Activated CD8-positive, alpha-beta memory T cell treated with anti-CD3 and anti-CD28 coated beads, Interleukin-2, amount 10 ng/mL, durations not matched to agents 7 days and 5 days (primary cell): ENCODE results near the gene TIAM1. TPM values are rescaled to one million over a fixed set of nuclear protein-coding genes. Genes with fewer than 3 reads are reported as not detected.

Source experiments
- ATAC-seq: fragments of 150-1000 bp; cut with Tn5 transposase; one replicate; pipeline ENCODE4 v1.10.0; 2021; ENCODE audit warnings: moderate library complexity
- CTCF ChIA-PET: fragments of 350-600 bp; sonication (Branson Sonifier 250); formaldehyde crosslinking; loops from one replicate; lab custom pipeline; 2021; ENCODE audit warnings: antibody characterized with exemption; lab: Charles Lee
- DNase-seq: peaks from one replicate; pipeline ENCODE4 v3.0.0-alpha.2; 2020
- H3K27ac Mint-ChIP-seq: one replicate; pipeline ENCODE4 v1.8.0; 2021; ENCODE audit warnings: mild to moderate bottlenecking, mixed read lengths
- H3K27me3 Mint-ChIP-seq: one replicate; pipeline ENCODE4 v1.8.0; 2021; ENCODE audit warnings: mixed read lengths
- H3K36me3 Mint-ChIP-seq: one replicate; pipeline ENCODE4 v1.8.0; 2021; ENCODE audit warnings: mild to moderate bottlenecking, mixed read lengths
- H3K4me1 Mint-ChIP-seq: one replicate; pipeline ENCODE4 v1.8.0; 2021; ENCODE audit warnings: mixed read lengths
- H3K4me3 Mint-ChIP-seq: one replicate; pipeline ENCODE4 v1.8.0; 2021; ENCODE audit warnings: mild to moderate bottlenecking, moderate library complexity, mixed read lengths
- H3K9me3 Mint-ChIP-seq: one replicate; pipeline ENCODE4 v1.8.0; 2022; ENCODE audit warnings: low read depth, mixed read lengths
- total RNA-seq, 2 experiments: library from RNA; stranded (reverse); gene quantifications; one replicate each; pipeline ENCODE4 v1.2.3, GENCODE V29; 2021

The TIAM1 gene
- total RNA-seq, 2 experiments from 2014 or later, result 18.8 to 20.5 TPM

- ATAC-seq (no peak), DNase-seq (no peak)
- Mint-ChIP-seq H3K27me3 (no peaks in the 10 kb centered on the region), H3K27ac (no peak overlapping the region), H3K4me1 (peaks cover 26% of the 10 kb centered on the region), H3K4me3 (no peak overlapping the region), H3K36me3 (peaks cover 11% of the 10 kb centered on the region), H3K9me3 (no peaks in the 10 kb centered on the region)
- CTCF ChIA-PET, result no interaction called here
Measured at GRCh38 chr21:31367801-31368200, 23.7 kb upstream of the TIAM1 start.

GRCh38 chr21:31366825-31367224 lies 22.8 kb upstream of the TIAM1 start:
- H3K36me3 Mint-ChIP-seq, result peaks cover 11% of the 10 kb centered on the region
- H3K27ac Mint-ChIP-seq, result no peak overlapping the region
- CTCF ChIA-PET, result no interaction called here
- H3K9me3 Mint-ChIP-seq, result no peaks in the 10 kb centered on the region
- no peaks in the 10 kb centered on the region for H3K27me3 Mint-ChIP-seq
- no peak for DNase-seq
- no peak for ATAC-seq
- no peak overlapping the region for H3K4me3 Mint-ChIP-seq
- peaks cover 33% of the 10 kb centered on the region for H3K4me1 Mint-ChIP-seq

- no peak for DNase-seq
- Mint-ChIP-seq H3K4me3 (peak overlapping the region; percentile 42), H3K36me3 (peaks cover 20% of the 10 kb centered on the region), H3K27ac (peak overlapping the region; percentile 85), H3K4me1 (peaks cover 44% of the 10 kb centered on the region), H3K27me3 (peaks cover 5% of the 10 kb centered on the region), H3K9me3 (no peaks in the 10 kb centered on the region)
- ATAC-seq, result peak; percentile 42
- CTCF ChIA-PET, result interaction anchor here (1.2 to 3.5 kb wide), 2 partner anchors 11 to 66 kb away, joined by 3 to 18 read pairs; no protein-coding TSS in a partner anchor
Measured at GRCh38 chr21:31364253-31364945, 20.3 kb upstream of the TIAM1 start.

GRCh38 chr21:31363720-31364119 lies 19.7 kb upstream of the TIAM1 start:
- Mint-ChIP-seq H3K4me3 (peak overlapping the region; percentile 42), H3K27ac (peak overlapping the region; percentile 85), H3K36me3 (peaks cover 21% of the 10 kb centered on the region), H3K4me1 (peaks cover 46% of the 10 kb centered on the region), H3K27me3 (peaks cover 5% of the 10 kb centered on the region), H3K9me3 (peaks cover 2% of the 10 kb centered on the region)
- CTCF ChIA-PET, result interaction anchor here (1.0 to 3.5 kb wide), 3 partner anchors 10 to 67 kb away, joined by 3 to 18 read pairs (median 3); no protein-coding TSS in a partner anchor
- DNase-seq (peak; percentile 55), ATAC-seq (peak; percentile 67)

- no peak for ATAC-seq
- no peak overlapping the region for H3K27ac Mint-ChIP-seq
- H3K9me3 Mint-ChIP-seq, result peaks cover 2% of the 10 kb centered on the region
- CTCF ChIA-PET, result no interaction called here
- peaks cover 20% of the 10 kb centered on the region for H3K36me3 Mint-ChIP-seq
- no peak for DNase-seq
- peaks cover 49% of the 10 kb centered on the region for H3K4me1 Mint-ChIP-seq
- no peak overlapping the region for H3K4me3 Mint-ChIP-seq
- H3K27me3 Mint-ChIP-seq, result peaks cover 13% of the 10 kb centered on the region
Measured at GRCh38 chr21:31360717-31361116, 16.7 kb upstream of the TIAM1 start.

GRCh38 chr21:31358158-31358557 lies 14.1 kb upstream of the TIAM1 start:
- H3K4me1 Mint-ChIP-seq, result peaks cover 53% of the 10 kb centered on the region

GRCh38 chr21:31356440-31356839 lies 12.4 kb upstream of the TIAM1 start:
- no peak overlapping the region for H3K27ac Mint-ChIP-seq

More at GRCh38 chr21:31358158-31358557, 14.1 kb upstream of the TIAM1 start:
- ATAC-seq, result no peak
- H3K27me3 Mint-ChIP-seq, result peaks cover 13% of the 10 kb centered on the region
- DNase-seq, result no peak
- CTCF ChIA-PET, result no interaction called here
- H3K27ac Mint-ChIP-seq, result no peak overlapping the region
- peaks cover 2% of the 10 kb centered on the region for H3K9me3 Mint-ChIP-seq
- peaks cover 18% of the 10 kb centered on the region for H3K36me3 Mint-ChIP-seq
- H3K4me3 Mint-ChIP-seq, result no peak overlapping the region

GRCh38 chr21:31354604-31355443 lies 10.8 kb upstream of the TIAM1 start:
- DNase-seq (peak; percentile 92), ATAC-seq (peak; percentile 93)
- Mint-ChIP-seq H3K27ac (peak overlapping the region; percentile 80), H3K27me3 (peaks cover 8% of the 10 kb centered on the region), H3K36me3 (peaks cover 23% of the 10 kb centered on the region), H3K4me1 (peaks cover 43% of the 10 kb centered on the region), H3K9me3 (peaks cover 4% of the 10 kb centered on the region), H3K4me3 (peak overlapping the region; percentile 37)
- CTCF ChIA-PET, result interaction anchor here (0.7 to 4.0 kb wide), 6 partner anchors 9 to 141 kb away, joined by 3 to 18 read pairs (median 3); partner anchors contain the start of gene TIAM1

More at GRCh38 chr21:31356440-31356839, 12.4 kb upstream of the TIAM1 start:
- H3K27me3 Mint-ChIP-seq, result peaks cover 13% of the 10 kb centered on the region
- H3K36me3 Mint-ChIP-seq, result peaks cover 25% of the 10 kb centered on the region
- H3K4me1 Mint-ChIP-seq, result peaks cover 55% of the 10 kb centered on the region
- peaks cover 4% of the 10 kb centered on the region for H3K9me3 Mint-ChIP-seq
- DNase-seq (no peak), ATAC-seq (no peak)
- CTCF ChIA-PET, result no interaction called here
- H3K4me3 Mint-ChIP-seq, result no peak overlapping the region

- H3K4me3 Mint-ChIP-seq, result peak overlapping the region; percentile 37
- H3K9me3 Mint-ChIP-seq, result peaks cover 2% of the 10 kb centered on the region
- ATAC-seq, result no peak
- CTCF ChIA-PET, result interaction anchor here (0.7 to 4.0 kb wide), 6 partner anchors 8 to 140 kb away, joined by 3 to 18 read pairs (median 3); partner anchors contain the start of gene TIAM1
- H3K36me3 Mint-ChIP-seq, result peaks cover 22% of the 10 kb centered on the region
- H3K4me1 Mint-ChIP-seq, result peaks cover 42% of the 10 kb centered on the region
- DNase-seq, result no peak
- H3K27ac Mint-ChIP-seq, result peak overlapping the region; percentile 80
- peaks cover 8% of the 10 kb centered on the region for H3K27me3 Mint-ChIP-seq
Measured at GRCh38 chr21:31354122-31354521, 10.1 kb upstream of the TIAM1 start.

- Mint-ChIP-seq H3K27ac (peak overlapping the region; percentile 20), H3K36me3 (peaks cover 24% of the 10 kb centered on the region), H3K27me3 (peaks cover 8% of the 10 kb centered on the region), H3K9me3 (peaks cover 2% of the 10 kb centered on the region), H3K4me1 (peaks cover 42% of the 10 kb centered on the region), H3K4me3 (no peak overlapping the region)
- CTCF ChIA-PET, result interaction anchor here (1.3 to 4.0 kb wide), 4 partner anchors 9 to 72 kb away, joined by 3 to 18 read pairs (median 4); no protein-coding TSS in a partner anchor
- DNase-seq (no peak), ATAC-seq (no peak)
Measured at GRCh38 chr21:31352836-31353235, 8.8 kb upstream of the TIAM1 start.

- no peak for DNase-seq
- Mint-ChIP-seq H3K4me3 (no peak overlapping the region), H3K9me3 (peaks cover 2% of the 10 kb centered on the region), H3K36me3 (peaks cover 24% of the 10 kb centered on the region), H3K27me3 (peaks cover 16% of the 10 kb centered on the region), H3K27ac (no peak overlapping the region), H3K4me1 (peaks cover 42% of the 10 kb centered on the region)
- no peak for ATAC-seq
- CTCF ChIA-PET, result interaction anchor here (1.3 to 4.0 kb wide), 4 partner anchors 8 to 73 kb away, joined by 3 to 18 read pairs (median 4); no protein-coding TSS in a partner anchor
Measured at GRCh38 chr21:31351960-31352359, 7.9 kb upstream of the TIAM1 start.

- Mint-ChIP-seq H3K4me3 (no peak overlapping the region), H3K36me3 (peaks cover 24% of the 10 kb centered on the region), H3K27me3 (peaks cover 17% of the 10 kb centered on the region), H3K27ac (no peak overlapping the region), H3K4me1 (peaks cover 43% of the 10 kb centered on the region), H3K9me3 (peaks cover 2% of the 10 kb centered on the region)
- ATAC-seq, result no peak
- DNase-seq, result no peak
- CTCF ChIA-PET, result interaction anchor here (4.0 kb wide), 1 partner anchor 12 kb away, joined by 18 read pairs; no protein-coding TSS in a partner anchor
Measured at GRCh38 chr21:31351438-31351837, 7.4 kb upstream of the TIAM1 start.

- Mint-ChIP-seq H3K9me3 (peaks cover 2% of the 10 kb centered on the region), H3K27ac (no peak overlapping the region), H3K4me1 (peaks cover 32% of the 10 kb centered on the region), H3K4me3 (no peak overlapping the region), H3K27me3 (peaks cover 27% of the 10 kb centered on the region), H3K36me3 (peaks cover 17% of the 10 kb centered on the region)
- DNase-seq (no peak), ATAC-seq (no peak)
- CTCF ChIA-PET, result interaction anchor here (0.8 kb wide), 1 partner anchor 9 kb away, joined by 3 read pairs; no protein-coding TSS in a partner anchor
Measured at GRCh38 chr21:31349208-31349607, 5.1 kb upstream of the TIAM1 start.
